Measurements from ENCODE around the gene ANKUB1.

DNA sequence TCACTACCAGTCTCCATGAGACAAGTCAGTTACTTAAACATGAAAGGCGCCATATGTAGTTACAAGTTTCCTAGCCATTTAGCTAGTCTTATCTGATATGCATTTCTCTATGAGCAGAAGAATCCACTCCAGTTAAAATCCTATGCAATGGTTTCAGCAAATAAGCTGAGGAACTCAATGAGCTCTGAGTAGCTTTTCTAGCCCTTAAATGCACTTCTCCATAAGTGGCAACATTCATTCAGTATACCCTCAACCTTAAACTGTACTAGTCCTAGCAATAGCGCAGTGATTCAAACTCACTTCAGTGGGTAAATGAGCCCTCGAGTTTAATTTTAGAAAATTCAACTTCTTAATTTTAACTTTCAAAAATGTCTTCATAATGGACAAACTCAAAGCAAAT, 47.7 kb downstream of the ANKUB1 start:
- TF ChIP-seq, protein P1, sequence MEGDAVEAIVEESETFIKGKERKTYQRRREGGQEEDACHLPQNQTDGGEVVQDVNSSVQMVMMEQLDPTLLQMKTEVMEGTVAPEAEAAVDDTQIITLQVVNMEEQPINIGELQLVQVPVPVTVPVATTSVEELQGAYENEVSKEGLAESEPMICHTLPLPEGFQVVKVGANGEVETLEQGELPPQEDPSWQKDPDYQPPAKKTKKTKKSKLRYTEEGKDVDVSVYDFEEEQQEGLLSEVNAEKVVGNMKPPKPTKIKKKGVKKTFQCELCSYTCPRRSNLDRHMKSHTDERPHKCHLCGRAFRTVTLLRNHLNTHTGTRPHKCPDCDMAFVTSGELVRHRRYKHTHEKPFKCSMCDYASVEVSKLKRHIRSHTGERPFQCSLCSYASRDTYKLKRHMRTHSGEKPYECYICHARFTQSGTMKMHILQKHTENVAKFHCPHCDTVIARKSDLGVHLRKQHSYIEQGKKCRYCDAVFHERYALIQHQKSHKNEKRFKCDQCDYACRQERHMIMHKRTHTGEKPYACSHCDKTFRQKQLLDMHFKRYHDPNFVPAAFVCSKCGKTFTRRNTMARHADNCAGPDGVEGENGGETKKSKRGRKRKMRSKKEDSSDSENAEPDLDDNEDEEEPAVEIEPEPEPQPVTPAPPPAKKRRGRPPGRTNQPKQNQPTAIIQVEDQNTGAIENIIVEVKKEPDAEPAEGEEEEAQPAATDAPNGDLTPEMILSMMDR (IDR thresholded peaks at IDR 0.05) = no peak
- TF ChIP-seq POLR2AphosphoS5 (IDR thresholded peaks at IDR 0.05; ENCODE audit: low read depth, low read length) = no peak
- TF ChIP-seq TCF7L2 (IDR thresholded peaks at IDR 0.05; ENCODE audit: low read depth, low read length) = no peak
- no peak for TF ChIP-seq SIN3A (IDR thresholded peaks at IDR 0.05; ENCODE audit: borderline replicate concordance, insufficient read depth, low read depth, low read length)

Data from Panc1 (cell line).